Gastrocnemius medialis (tissue), 4 donors: ENCODE measurements around the gene PTH1R.

Experiments
- POLR2A ChIP-seq, 2 donors: fragments of 450-650 bp; IDR thresholded peaks; one replicate each; pipeline ENCODE4 v1.6.1; 2017; ENCODE audit warnings: antibody characterized with exemption in 2 of 2, mild to moderate bottlenecking in 2 of 2, moderate library complexity in 2 of 2
- TF ChIP-seq, protein P1 (sequence below), 5 experiments: fragments of 450-650 bp in 3 of 5; fragments of 200-600 bp in 2 of 5; sonication (generic) in 2 of 5; IDR thresholded peaks in 4 of 5; conservative IDR thresholded peaks in 1 of 5; 1 replicate in 4 of 5; 2 replicates in 1 of 5; pipeline ENCODE4 v1.5.1; 2016 to 2019; ENCODE audit warnings: antibody characterized with exemption in 5 of 5, mild to moderate bottlenecking in 3 of 5, moderate library complexity in 3 of 5

DNA sequence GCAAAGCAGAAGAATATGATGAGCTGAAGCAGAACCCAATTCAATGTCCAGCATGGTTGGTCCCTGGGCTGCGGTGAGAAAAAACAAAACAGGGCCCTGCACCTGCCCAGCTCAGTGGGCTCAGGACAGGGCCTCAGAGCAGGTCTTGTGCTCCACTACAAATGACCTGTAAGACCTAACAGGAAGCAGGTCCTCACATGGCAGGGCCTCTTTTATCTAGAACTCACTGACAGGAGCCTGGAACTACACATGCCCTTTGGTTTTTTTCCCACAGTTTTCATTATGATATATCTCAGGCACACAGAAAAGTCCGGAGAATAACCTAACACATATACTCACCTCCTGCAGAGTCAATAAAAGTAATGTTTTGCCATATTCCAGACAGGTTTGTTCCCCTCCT lies 60.6 kb downstream of the PTH1R start:
- TF ChIP-seq, protein P1, sequence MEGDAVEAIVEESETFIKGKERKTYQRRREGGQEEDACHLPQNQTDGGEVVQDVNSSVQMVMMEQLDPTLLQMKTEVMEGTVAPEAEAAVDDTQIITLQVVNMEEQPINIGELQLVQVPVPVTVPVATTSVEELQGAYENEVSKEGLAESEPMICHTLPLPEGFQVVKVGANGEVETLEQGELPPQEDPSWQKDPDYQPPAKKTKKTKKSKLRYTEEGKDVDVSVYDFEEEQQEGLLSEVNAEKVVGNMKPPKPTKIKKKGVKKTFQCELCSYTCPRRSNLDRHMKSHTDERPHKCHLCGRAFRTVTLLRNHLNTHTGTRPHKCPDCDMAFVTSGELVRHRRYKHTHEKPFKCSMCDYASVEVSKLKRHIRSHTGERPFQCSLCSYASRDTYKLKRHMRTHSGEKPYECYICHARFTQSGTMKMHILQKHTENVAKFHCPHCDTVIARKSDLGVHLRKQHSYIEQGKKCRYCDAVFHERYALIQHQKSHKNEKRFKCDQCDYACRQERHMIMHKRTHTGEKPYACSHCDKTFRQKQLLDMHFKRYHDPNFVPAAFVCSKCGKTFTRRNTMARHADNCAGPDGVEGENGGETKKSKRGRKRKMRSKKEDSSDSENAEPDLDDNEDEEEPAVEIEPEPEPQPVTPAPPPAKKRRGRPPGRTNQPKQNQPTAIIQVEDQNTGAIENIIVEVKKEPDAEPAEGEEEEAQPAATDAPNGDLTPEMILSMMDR (IDR thresholded peaks at IDR 0.05 in 4 of 5, conservative IDR thresholded peaks at IDR 0.05 in 1 of 5): no peak
- TF ChIP-seq POLR2A (IDR thresholded peaks at IDR 0.05): no peak
